ENCODE results near the gene SWAP70.
"Not testable (repeated sequence)": the region's sequence is repeated elsewhere in the genome, so short reads cannot be mapped to it uniquely, and the experiment has no call there.

SWAP70 gene

DNA sequence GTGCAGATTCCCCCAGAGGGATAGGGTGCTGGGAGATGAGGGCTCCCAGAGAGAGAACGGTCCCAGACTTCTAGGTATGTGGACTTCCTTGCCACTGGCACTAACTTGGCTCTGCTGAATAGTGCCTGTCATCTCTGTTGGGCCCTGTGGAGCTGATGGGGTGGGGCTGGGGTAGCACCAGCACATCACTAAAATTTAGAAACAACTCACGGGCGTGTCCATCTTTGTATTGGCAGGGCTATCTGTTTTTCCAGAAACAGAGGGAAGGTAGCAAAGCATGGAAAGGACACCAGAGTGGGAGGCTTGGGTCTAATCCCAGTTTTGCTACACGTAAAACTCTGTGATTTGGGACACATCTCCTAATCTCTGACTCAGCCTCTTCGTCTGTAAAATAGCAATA lies 25.8 kb downstream of the SWAP70 start:
- TF ChIP-seq, protein P1, sequence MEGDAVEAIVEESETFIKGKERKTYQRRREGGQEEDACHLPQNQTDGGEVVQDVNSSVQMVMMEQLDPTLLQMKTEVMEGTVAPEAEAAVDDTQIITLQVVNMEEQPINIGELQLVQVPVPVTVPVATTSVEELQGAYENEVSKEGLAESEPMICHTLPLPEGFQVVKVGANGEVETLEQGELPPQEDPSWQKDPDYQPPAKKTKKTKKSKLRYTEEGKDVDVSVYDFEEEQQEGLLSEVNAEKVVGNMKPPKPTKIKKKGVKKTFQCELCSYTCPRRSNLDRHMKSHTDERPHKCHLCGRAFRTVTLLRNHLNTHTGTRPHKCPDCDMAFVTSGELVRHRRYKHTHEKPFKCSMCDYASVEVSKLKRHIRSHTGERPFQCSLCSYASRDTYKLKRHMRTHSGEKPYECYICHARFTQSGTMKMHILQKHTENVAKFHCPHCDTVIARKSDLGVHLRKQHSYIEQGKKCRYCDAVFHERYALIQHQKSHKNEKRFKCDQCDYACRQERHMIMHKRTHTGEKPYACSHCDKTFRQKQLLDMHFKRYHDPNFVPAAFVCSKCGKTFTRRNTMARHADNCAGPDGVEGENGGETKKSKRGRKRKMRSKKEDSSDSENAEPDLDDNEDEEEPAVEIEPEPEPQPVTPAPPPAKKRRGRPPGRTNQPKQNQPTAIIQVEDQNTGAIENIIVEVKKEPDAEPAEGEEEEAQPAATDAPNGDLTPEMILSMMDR (IDR thresholded peaks at IDR 0.05; ENCODE audit: low read depth, low read length), result no peak
- TF ChIP-seq MYC (IDR thresholded peaks at IDR 0.05; ENCODE audit: low read depth, low read length), result no peak
- no peak for TF ChIP-seq POLR2A (IDR thresholded peaks at IDR 0.05; ENCODE audit: extremely low read depth, insufficient read length)
- TF ChIP-seq, protein P2, sequence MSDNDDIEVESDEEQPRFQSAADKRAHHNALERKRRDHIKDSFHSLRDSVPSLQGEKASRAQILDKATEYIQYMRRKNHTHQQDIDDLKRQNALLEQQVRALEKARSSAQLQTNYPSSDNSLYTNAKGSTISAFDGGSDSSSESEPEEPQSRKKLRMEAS (IDR thresholded peaks at IDR 0.05; ENCODE audit: low read depth, low read length), result no peak
- no peak for DNase-seq (ENCODE audit: low read depth)
- no peak overlapping the region for H3K4me3 ChIP-seq (ENCODE audit: low read depth, low read length)

DNA sequence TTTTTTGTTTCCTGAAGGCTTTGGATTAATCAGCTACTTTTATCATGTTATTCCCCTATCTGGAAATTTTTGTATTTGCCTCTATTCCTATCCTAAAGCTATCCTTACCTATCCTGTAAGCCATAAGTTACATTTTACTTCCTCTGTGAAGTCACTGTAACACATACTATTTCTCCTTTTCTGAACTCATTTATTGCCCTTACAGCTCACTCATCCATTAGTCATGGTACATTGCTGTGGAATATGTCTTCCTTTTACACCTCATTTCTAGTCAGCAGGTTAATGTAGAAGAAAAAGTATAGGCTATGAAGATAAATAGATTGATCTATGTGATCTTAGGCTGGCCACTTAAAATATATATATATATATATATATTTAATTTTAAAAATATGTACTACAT lies 28.0 kb downstream of the SWAP70 start:
- TF ChIP-seq, protein P2 (IDR thresholded peaks at IDR 0.05; ENCODE audit: low read depth, low read length), result no peak
- TF ChIP-seq MYC (IDR thresholded peaks at IDR 0.05; ENCODE audit: low read depth, low read length) (no peak), POLR2A (IDR thresholded peaks at IDR 0.05; ENCODE audit: extremely low read depth, insufficient read length) (no peak)
- TF ChIP-seq, protein P1 (IDR thresholded peaks at IDR 0.05; ENCODE audit: low read depth, low read length), result no peak
- H3K4me3 ChIP-seq (ENCODE audit: low read depth, low read length), result no peak overlapping the region
- peak; percentile 69 for DNase-seq (ENCODE audit: low read depth)

DNA sequence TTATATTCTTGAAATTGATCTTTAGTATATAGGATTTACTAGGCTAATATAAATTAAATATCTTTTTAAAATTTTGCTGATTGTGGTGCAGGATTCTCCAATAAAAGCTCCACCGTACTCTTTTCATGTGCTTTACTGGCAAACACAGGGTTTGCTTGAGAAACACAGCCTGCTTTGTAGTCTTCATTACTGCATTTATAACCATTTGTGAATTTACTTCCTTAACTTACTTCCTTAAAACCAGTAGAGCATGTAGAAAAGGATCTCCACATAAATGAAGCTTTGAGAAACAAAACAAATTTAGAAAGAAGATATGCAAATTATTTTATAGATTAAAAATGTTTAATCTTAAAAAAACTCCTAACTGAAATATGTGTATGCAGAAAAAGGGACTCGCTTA lies 28.8 kb downstream of the SWAP70 start:
- TF ChIP-seq, protein P1 (IDR thresholded peaks at IDR 0.05; ENCODE audit: low read depth, low read length), result no peak
- TF ChIP-seq MYC (IDR thresholded peaks at IDR 0.05; ENCODE audit: low read depth, low read length) (no peak; the same call in 1 of the 2 replicates), POLR2A (IDR thresholded peaks at IDR 0.05; ENCODE audit: extremely low read depth, insufficient read length) (no peak)
- TF ChIP-seq, protein P2 (IDR thresholded peaks at IDR 0.05; ENCODE audit: low read depth, low read length), result peak; percentile 19; the same call in 1 of the 2 replicates
- H3K4me3 ChIP-seq (ENCODE audit: low read depth, low read length), result no peak overlapping the region
- peak; percentile 65 for DNase-seq (ENCODE audit: low read depth)

DNA sequence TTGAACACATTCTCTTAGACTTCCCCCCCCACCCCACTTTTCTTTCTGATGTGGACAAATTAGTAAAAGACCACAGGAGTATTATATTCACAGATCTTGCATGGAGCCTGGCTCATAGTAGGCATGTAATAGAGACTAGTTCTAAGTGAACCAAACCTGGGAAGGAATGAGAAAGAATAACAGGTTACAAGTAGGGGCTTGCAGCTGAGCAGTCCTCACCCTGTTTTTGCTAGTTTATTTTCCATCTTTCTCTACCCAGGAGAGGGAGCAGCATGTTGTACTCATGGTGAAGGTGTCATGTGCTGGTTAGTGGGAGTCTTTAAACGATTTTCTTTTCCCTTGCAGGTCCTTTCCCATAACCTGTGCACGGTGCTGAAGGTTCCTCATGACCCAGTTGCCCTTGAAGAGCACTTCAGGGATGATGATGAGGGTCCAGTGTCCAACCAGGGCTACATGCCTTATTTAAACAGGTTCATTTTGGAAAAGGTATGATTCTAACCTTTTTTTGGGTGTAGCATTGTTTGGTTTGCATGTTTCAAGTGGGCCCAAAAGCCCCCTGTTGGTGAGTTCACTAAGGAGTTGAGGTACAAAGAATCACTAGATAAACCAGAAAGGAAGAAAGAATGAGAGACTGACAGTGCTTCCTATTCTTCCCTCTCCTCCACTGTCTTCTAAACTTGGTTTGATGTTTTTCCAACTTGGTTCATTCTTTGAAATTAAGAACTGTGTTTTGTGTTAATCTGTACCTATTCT lies 30.1 kb downstream of the SWAP70 start:
- no peak overlapping the region for H3K4me3 ChIP-seq (ENCODE audit: low read depth, low read length)
- TF ChIP-seq, protein P1 (IDR thresholded peaks at IDR 0.05; ENCODE audit: low read depth, low read length), result no peak
- TF ChIP-seq, protein P2 (IDR thresholded peaks at IDR 0.05; ENCODE audit: low read depth, low read length), result no peak
- TF ChIP-seq MYC (IDR thresholded peaks at IDR 0.05; ENCODE audit: low read depth, low read length), result no peak
- no peak for TF ChIP-seq POLR2A (IDR thresholded peaks at IDR 0.05; ENCODE audit: extremely low read depth, insufficient read length)
- no peak for DNase-seq (ENCODE audit: low read depth)

DNA sequence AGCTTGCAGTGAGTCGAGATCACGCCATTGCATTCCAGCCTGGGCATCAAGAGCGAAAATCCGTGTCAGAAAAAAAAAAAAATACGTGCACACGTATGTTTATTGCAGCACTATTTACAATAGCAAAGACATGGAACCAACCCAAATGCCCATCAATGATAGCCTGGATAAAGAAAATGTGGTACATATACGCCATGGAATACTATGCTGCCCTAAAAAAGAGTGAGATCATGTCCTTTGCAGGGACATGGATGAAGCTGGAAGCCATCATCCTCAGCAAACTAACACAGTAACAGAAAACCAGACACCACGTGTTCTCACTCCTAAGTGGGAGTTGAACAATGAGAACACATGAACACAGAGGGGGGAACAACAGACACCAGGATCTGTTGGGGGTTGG lies 31.4 kb downstream of the SWAP70 start:
- not testable (repeated sequence) for H3K4me3 ChIP-seq (ENCODE audit: low read depth, low read length); DNase-seq (ENCODE audit: low read depth)

DNA sequence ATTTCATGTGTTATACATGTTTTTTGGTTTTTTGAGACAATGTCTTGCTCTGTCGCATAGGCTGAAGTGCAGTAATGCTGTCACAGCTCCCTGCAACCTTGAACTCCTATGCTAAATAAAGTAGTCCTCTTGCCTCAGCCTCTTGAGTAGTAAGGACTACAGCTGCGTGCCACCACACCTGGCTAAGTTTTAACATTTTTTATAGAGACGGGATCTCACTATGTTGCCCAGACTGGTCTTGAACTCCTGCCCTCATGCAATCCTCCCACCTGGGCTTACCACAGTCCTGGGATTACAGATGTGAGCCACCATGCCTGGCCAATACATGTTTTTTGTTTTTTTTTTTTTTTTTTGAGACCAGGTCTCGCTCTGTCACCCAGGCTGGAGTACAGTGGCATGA lies 33.9 kb downstream of the SWAP70 start:
- no peak for TF ChIP-seq POLR2A (IDR thresholded peaks at IDR 0.05; ENCODE audit: extremely low read depth, insufficient read length)
- TF ChIP-seq MYC (IDR thresholded peaks at IDR 0.05; ENCODE audit: low read depth, low read length), result no peak
- H3K4me3 ChIP-seq (ENCODE audit: low read depth, low read length), result no peak overlapping the region
- no peak for DNase-seq (ENCODE audit: low read depth)
